GM23248 (cell line): ENCODE results near the gene UCP3.

Experiments used
- EZH2 ChIP-seq: fragments of 200-600 bp; sonication (generic); IDR thresholded peaks from 2 replicates; pipeline ENCODE4 v1.6.1; 2018; ENCODE audit warnings: antibody characterized with exemption, mild to moderate bottlenecking; ENCODE audit not compliant: insufficient read depth, poor library complexity, severe bottlenecking
- EZH2phosphoT487 ChIP-seq: fragments of 200-600 bp; sonication (generic); IDR thresholded peaks from 2 replicates; pipeline ENCODE4 v1.6.1; 2018; ENCODE audit warnings: antibody characterized with exemption, moderate library complexity, mild to moderate bottlenecking, low read depth; ENCODE audit not compliant: insufficient read depth

DNA sequence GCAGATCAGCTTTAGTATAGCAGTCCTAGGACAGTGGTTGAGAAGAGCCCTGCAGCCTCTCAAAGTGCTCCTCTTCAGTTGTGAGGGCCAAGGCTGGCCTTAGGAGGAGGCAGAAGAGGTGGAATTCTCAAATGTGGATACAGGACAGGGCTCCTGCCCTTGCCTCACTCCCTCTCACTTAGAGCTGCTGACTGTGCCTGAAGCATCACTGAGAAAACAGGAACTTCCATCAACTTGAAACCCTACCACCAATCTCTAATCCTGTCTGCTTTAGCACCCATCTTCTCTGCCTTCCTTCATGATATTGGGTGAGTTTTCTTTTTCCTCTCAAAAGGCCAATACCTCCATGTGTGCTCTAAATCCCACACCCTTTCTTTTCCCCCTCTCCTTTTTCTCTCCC is 14.4 kb upstream of the UCP3 start:
- TF ChIP-seq EZH2 (no peak), EZH2phosphoT487 (no peak)
